Astrocyte (in vitro differentiated cells and primary cell): ENCODE data around the gene PARD3B. TPM values are rescaled to one million over a fixed set of nuclear protein-coding genes. Genes with fewer than 3 reads are reported as not detected.

Experiments used
- DNase-seq: peaks from one replicate; pipeline ENCODE4 v3.0.0-alpha.2; 2010; ENCODE audit warnings: low read depth
- FAIRE-seq: peaks from 2 replicates; lab custom pipeline; 2011; peaks lifted over from hg19 to GRCh38; lab: Jason Lieb, UNC
- H2AFZ ChIP-seq: 2 replicates; pipeline ENCODE4 v1.6.0; 2012; ENCODE audit warnings: low read depth, low read length, inconsistent platforms
- H3K27ac ChIP-seq: 2 replicates; pipeline ENCODE4 v1.5.1; 2011; ENCODE audit warnings: low read depth, low read length, inconsistent platforms
- H3K27me3 ChIP-seq: 2 replicates; pipeline ENCODE4 v1.6.0; 2011; ENCODE audit warnings: low read length, inconsistent platforms; ENCODE audit not compliant: insufficient read depth
- H3K36me3 ChIP-seq: 2 replicates; pipeline ENCODE4 v1.5.1; 2011; ENCODE audit warnings: low read length, inconsistent platforms; ENCODE audit not compliant: insufficient read depth
- H3K4me1 ChIP-seq: 2 replicates; pipeline ENCODE4 v1.5.1; 2011; ENCODE audit warnings: low read length, inconsistent platforms; ENCODE audit not compliant: insufficient read depth
- H3K4me2 ChIP-seq: 2 replicates; pipeline ENCODE4 v1.6.0; 2012; ENCODE audit warnings: low read length, inconsistent platforms
- H3K4me3 ChIP-seq: 2 replicates; pipeline ENCODE4 v1.5.1; 2011; ENCODE audit warnings: low read depth, mild to moderate bottlenecking, low read length, inconsistent platforms; ENCODE audit not compliant: insufficient read depth
- H3K79me2 ChIP-seq: 2 replicates; pipeline ENCODE4 v1.6.0; 2012; ENCODE audit warnings: mild to moderate bottlenecking, low read length, inconsistent platforms; ENCODE audit not compliant: insufficient read depth
- H3K9ac ChIP-seq: 2 replicates; pipeline ENCODE4 v1.6.0; 2012; ENCODE audit warnings: mild to moderate bottlenecking, low read length, inconsistent platforms
- H3K9me3 ChIP-seq: 2 replicates; pipeline ENCODE4 v1.5.1; 2012; ENCODE audit warnings: low read depth, mild to moderate bottlenecking, low read length, inconsistent platforms; ENCODE audit not compliant: insufficient read depth
- H4K20me1 ChIP-seq: 2 replicates; pipeline ENCODE4 v1.6.0; 2012; ENCODE audit warnings: low read length, inconsistent platforms; ENCODE audit not compliant: insufficient read depth
- H3K27ac Mint-ChIP-seq: one replicate; pipeline ENCODE4 v1.8.0; 2021; ENCODE audit warnings: mild to moderate bottlenecking, mixed read lengths; ENCODE audit not compliant: unreplicated experiment
- H3K27me3 Mint-ChIP-seq: one replicate; pipeline ENCODE4 v1.8.0; 2021; ENCODE audit warnings: low read depth, mixed read lengths; ENCODE audit not compliant: unreplicated experiment
- H3K36me3 Mint-ChIP-seq: one replicate; pipeline ENCODE4 v1.8.0; 2021; ENCODE audit warnings: low read depth, mixed read lengths; ENCODE audit not compliant: unreplicated experiment
- H3K4me1 Mint-ChIP-seq: one replicate; pipeline ENCODE4 v1.8.0; 2021; ENCODE audit warnings: low read depth, mixed read lengths; ENCODE audit not compliant: unreplicated experiment
- H3K4me3 Mint-ChIP-seq: one replicate; pipeline ENCODE4 v1.8.0; 2021; ENCODE audit warnings: mild to moderate bottlenecking, moderate library complexity, mixed read lengths; ENCODE audit not compliant: unreplicated experiment
- H3K9me3 Mint-ChIP-seq: one replicate; pipeline ENCODE4 v1.8.0; 2021; ENCODE audit warnings: mild to moderate bottlenecking, mixed read lengths; ENCODE audit not compliant: unreplicated experiment
- CTCF ChIP-seq: IDR thresholded peaks from 2 replicates; pipeline ENCODE4 v1.5.1; 2011; ENCODE audit warnings: low read depth, mild to moderate bottlenecking, inconsistent platforms, low read length, moderate library complexity; ENCODE audit not compliant: insufficient read depth
- EZH2 ChIP-seq: IDR thresholded peaks from 2 replicates; pipeline ENCODE4 v1.6.1; 2012; ENCODE audit warnings: mild to moderate bottlenecking, low read length, inconsistent platforms; ENCODE audit not compliant: insufficient read depth
- total RNA-seq: library from RNA; stranded (reverse); gene quantifications from 2 replicates; pipeline ENCODE4 v1.2.1, GENCODE V29; 2021

PARD3B gene
- total RNA-seq, 1 donor from 2014 or later = 6.5 TPM

- Histone ChIP-seq H3K4me3 (no peak overlapping the region), H3K4me2 (peak overlapping the region; percentile 10), H3K36me3 (no peaks in the 10 kb centered on the region), H4K20me1 (no peaks in the 10 kb centered on the region), H3K9ac (no peak overlapping the region), H3K27ac (no peak overlapping the region), H3K4me1 (peaks cover 11% of the 10 kb centered on the region), H3K9me3 (no peaks in the 10 kb centered on the region), H3K27me3 (no peaks in the 10 kb centered on the region), H3K79me2 (no peaks in the 10 kb centered on the region), H2AFZ (no peak overlapping the region)
- Mint-ChIP-seq H3K36me3 (no peaks in the 10 kb centered on the region), H3K27ac (no peak overlapping the region), H3K27me3 (no peaks in the 10 kb centered on the region), H3K4me3 (no peak overlapping the region), H3K9me3 (no peaks in the 10 kb centered on the region), H3K4me1 (peaks cover 12% of the 10 kb centered on the region)
- no peak for TF ChIP-seq CTCF
- no peak for TF ChIP-seq EZH2
- peak; percentile 55 for FAIRE-seq
- DNase-seq = peak; percentile 57
Observed at GRCh38 chr2:204608237-204608939, 63.1 kb downstream of the PARD3B start.

GRCh38 chr2:204611017-204611631, 65.8 kb downstream of the PARD3B start:
- no peak for DNase-seq
- Histone ChIP-seq H3K79me2 (no peaks in the 10 kb centered on the region), H3K9me3 (no peaks in the 10 kb centered on the region), H3K4me2 (no peak overlapping the region), H3K27me3 (no peaks in the 10 kb centered on the region), H3K36me3 (no peaks in the 10 kb centered on the region), H3K4me3 (no peak overlapping the region), H2AFZ (no peak overlapping the region), H4K20me1 (no peaks in the 10 kb centered on the region), H3K4me1 (peaks cover 11% of the 10 kb centered on the region), H3K27ac (no peak overlapping the region), H3K9ac (no peak overlapping the region)
- no peak for FAIRE-seq
- H3K36me3 Mint-ChIP-seq = no peaks in the 10 kb centered on the region
- no peak overlapping the region for H3K4me3 Mint-ChIP-seq
- no peaks in the 10 kb centered on the region for H3K9me3 Mint-ChIP-seq
- peaks cover 5% of the 10 kb centered on the region for H3K4me1 Mint-ChIP-seq
- no peak overlapping the region for H3K27ac Mint-ChIP-seq
- H3K27me3 Mint-ChIP-seq = no peaks in the 10 kb centered on the region
- TF ChIP-seq EZH2 = no peak
- no peak for TF ChIP-seq CTCF

- Histone ChIP-seq H2AFZ (no peak overlapping the region), H3K27me3 (no peaks in the 10 kb centered on the region), H3K27ac (no peak overlapping the region), H3K9ac (no peak overlapping the region), H3K9me3 (no peaks in the 10 kb centered on the region), H3K4me2 (no peak overlapping the region), H3K79me2 (no peaks in the 10 kb centered on the region), H3K4me1 (peaks cover 11% of the 10 kb centered on the region), H4K20me1 (no peaks in the 10 kb centered on the region), H3K4me3 (no peak overlapping the region), H3K36me3 (no peaks in the 10 kb centered on the region)
- Mint-ChIP-seq H3K9me3 (no peaks in the 10 kb centered on the region), H3K27me3 (no peaks in the 10 kb centered on the region), H3K4me1 (peaks cover 5% of the 10 kb centered on the region), H3K4me3 (no peak overlapping the region), H3K36me3 (no peaks in the 10 kb centered on the region), H3K27ac (no peak overlapping the region)
- no peak for FAIRE-seq
- no peak for DNase-seq
- TF ChIP-seq CTCF (no peak), EZH2 (no peak)
Observed at GRCh38 chr2:204611764-204612163, 66.5 kb downstream of the PARD3B start.
